ENCODE data around the gene TLE1. TPM values are rescaled to one million over a fixed set of nuclear protein-coding genes. Genes with fewer than 3 reads are reported as not detected.

The TLE1 gene
- polyA plus RNA-seq, 3 donors = 0.46 to 2.5 (median 1.2) TPM

GRCh38 chr9:81581986-81582385 is 107.4 kb downstream of the TLE1 start:
- H3K36me3 ChIP-seq (replicated peaks in 1 of 2; ENCODE audit: control insufficient read depth in 1 of 2, insufficient read depth in 2 of 2, low read length in 2 of 2) = no peaks in the 10 kb centered on the region
- Mint-ChIP-seq H3K27ac (no peak overlapping the region), H3K36me3 (peaks cover 13 to 20% of the 10 kb centered on the region in 2 donors), H3K9me3 (peaks cover 0 to 3% (median 0%) of the 10 kb centered on the region in 7 donors), H3K4me1 (no peaks in the 10 kb centered on the region), H3K27me3 (ENCODE audit: low read depth in 3 of 3) (no peaks in the 10 kb centered on the region), H3K4me3 (no peak overlapping the region)
- no peak overlapping the region for H3K4me2 ChIP-seq (replicated peaks; ENCODE audit: extremely low read depth, low read length, poor library complexity, severe bottlenecking)
- no peak overlapping the region for H2AFZ ChIP-seq (ENCODE audit: insufficient read depth, low read depth, low read length, poor library complexity, severe bottlenecking)
- no peaks in the 10 kb centered on the region for H4K20me1 ChIP-seq (ENCODE audit: insufficient read depth, low read length)
- DNase-seq = no peak
- H3K27me3 ChIP-seq (ENCODE audit: control insufficient read depth in 2 of 2, insufficient read depth in 2 of 2, low read length in 2 of 2) = no peaks in the 10 kb centered on the region
- no peak overlapping the region for H3K27ac ChIP-seq (ENCODE audit: low read depth in 1 of 2, low read length in 2 of 2)
- intact Hi-C loops (cut with micrococcal nuclease) = no loop called here
- WGBS (ENCODE audit: insufficient coverage) = no CpG with 5 or more reads among the region's 3 CpGs
- H3K4me3 ChIP-seq (replicated peaks in 1 of 3; ENCODE audit: low read depth in 2 of 3, low read length in 3 of 3) = no peak overlapping the region
- no peak overlapping the region for H3K9ac ChIP-seq (ENCODE audit: insufficient read depth, low read length, poor library complexity, severe bottlenecking)
- no peaks in the 10 kb centered on the region for H3K79me2 ChIP-seq (ENCODE audit: insufficient read depth, low read length)
- TF ChIP-seq CTCF (IDR thresholded peaks at IDR 0.05) = no peak
- no peaks in the 10 kb centered on the region for H3K4me1 ChIP-seq (ENCODE audit: control insufficient read depth in 1 of 2, insufficient read depth in 2 of 2, low read length in 2 of 2)
- H3K9me3 ChIP-seq (replicated peaks in 1 of 2; ENCODE audit: control insufficient read depth in 1 of 2, insufficient read depth in 1 of 2, low read length in 2 of 2) = no peaks in the 10 kb centered on the region

- Histone ChIP-seq H3K9ac (ENCODE audit: insufficient read depth, low read length, poor library complexity, severe bottlenecking) (no peak overlapping the region), H3K27me3 (ENCODE audit: control insufficient read depth in 2 of 2, insufficient read depth in 2 of 2, low read length in 2 of 2) (no peaks in the 10 kb centered on the region), H3K4me2 (replicated peaks; ENCODE audit: extremely low read depth, low read length, poor library complexity, severe bottlenecking) (no peak overlapping the region), H3K27ac (ENCODE audit: low read depth in 1 of 2, low read length in 2 of 2) (no peak overlapping the region), H3K36me3 (replicated peaks in 1 of 2; ENCODE audit: control insufficient read depth in 1 of 2, insufficient read depth in 2 of 2, low read length in 2 of 2) (no peaks in the 10 kb centered on the region), H2AFZ (ENCODE audit: insufficient read depth, low read depth, low read length, poor library complexity, severe bottlenecking) (no peak overlapping the region), H3K9me3 (replicated peaks in 1 of 2; ENCODE audit: control insufficient read depth in 1 of 2, insufficient read depth in 1 of 2, low read length in 2 of 2) (no peaks in the 10 kb centered on the region), H3K4me1 (ENCODE audit: control insufficient read depth in 1 of 2, insufficient read depth in 2 of 2, low read length in 2 of 2) (no peaks in the 10 kb centered on the region), H4K20me1 (ENCODE audit: insufficient read depth, low read length) (no peaks in the 10 kb centered on the region), H3K79me2 (ENCODE audit: insufficient read depth, low read length) (no peaks in the 10 kb centered on the region), H3K4me3 (replicated peaks in 1 of 3; ENCODE audit: low read depth in 2 of 3, low read length in 3 of 3) (no peak overlapping the region)
- H3K27me3 Mint-ChIP-seq (ENCODE audit: low read depth in 3 of 3) = no peaks in the 10 kb centered on the region
- DNase-seq = no peak
- TF ChIP-seq CTCF (IDR thresholded peaks at IDR 0.05) = no peak
- H3K4me1 Mint-ChIP-seq = peaks cover 10% of the 10 kb centered on the region
- H3K27ac Mint-ChIP-seq = no peak overlapping the region
- H3K9me3 Mint-ChIP-seq = peaks cover 0 to 3% (median 0%) of the 10 kb centered on the region in 7 donors
- no CpG with 5 or more reads among the region's 4 CpGs for WGBS (ENCODE audit: insufficient coverage)
- H3K4me3 Mint-ChIP-seq = no peak overlapping the region
- H3K36me3 Mint-ChIP-seq = peaks cover 7 to 14% of the 10 kb centered on the region in 2 donors
- intact Hi-C loops (cut with micrococcal nuclease) = no loop called here
Measured at GRCh38 chr9:81579381-81579780, 110.0 kb downstream of the TLE1 start.
